Natural killer cell (primary cell): Measurements from ENCODE around the gene IL22RA2. TPM values are rescaled to one million over a fixed set of nuclear protein-coding genes. Genes with fewer than 3 reads are reported as not detected.
"Not testable (repeated sequence)": the region's sequence is repeated elsewhere in the genome, so short reads cannot be mapped to it uniquely, and the experiment has no call there.

Source experiments
- ATAC-seq, 3 donors: fragments of 150-1000 bp in 2 of 3; fragments of 200-7000 bp in 1 of 3; cut with Tn5 transposase; 1 replicate in 1 of 3; 2 replicates in 2 of 3; pipeline ENCODE4 v1.10.0; 2021; ENCODE audit warnings: mild to moderate bottlenecking in 2 of 3, moderate library complexity in 2 of 3
- DNase-seq, 2 donors: peaks; one replicate each; pipeline versions ENCODE4 v3.0.0 to v3.0.0-alpha.2; 2013 to 2021; ENCODE audit warnings: mixed read lengths in 1 of 2
- H3K27ac ChIP-seq: one replicate; pipeline ENCODE4 v1.5.1; 2013; ENCODE audit warnings: mild to moderate bottlenecking, low read length
- H3K27me3 ChIP-seq: one replicate; pipeline ENCODE4 v1.6.1; 2013; ENCODE audit warnings: low read length; ENCODE audit not compliant: control insufficient read depth, insufficient read depth
- H3K36me3 ChIP-seq: one replicate; pipeline ENCODE4 v1.6.1; 2013; ENCODE audit warnings: low read length; ENCODE audit not compliant: control insufficient read depth, insufficient read depth
- H3K4me1 ChIP-seq: one replicate; pipeline ENCODE4 v1.6.1; 2013; ENCODE audit warnings: low read length; ENCODE audit not compliant: control insufficient read depth, insufficient read depth
- H3K4me3 ChIP-seq: one replicate; pipeline ENCODE4 v1.5.1; 2013; ENCODE audit warnings: low read length
- H3K9me3 ChIP-seq: one replicate; pipeline ENCODE4 v1.6.1; 2013; ENCODE audit warnings: low read length; ENCODE audit not compliant: control insufficient read depth, insufficient read depth
- H3K27ac Mint-ChIP-seq, 2 donors: one replicate each; pipeline ENCODE4 v1.8.0; 2022; ENCODE audit warnings: mild to moderate bottlenecking in 2 of 2, mixed read lengths in 2 of 2, moderate library complexity in 1 of 2
- H3K27me3 Mint-ChIP-seq, 2 donors: one replicate each; pipeline ENCODE4 v1.8.0; 2022; ENCODE audit warnings: low read depth in 2 of 2, mixed read lengths in 2 of 2
- H3K36me3 Mint-ChIP-seq: one replicate; pipeline ENCODE4 v1.8.0; 2022; ENCODE audit warnings: mixed read lengths
- H3K4me1 Mint-ChIP-seq, 2 donors: one replicate each; pipeline ENCODE4 v1.8.0; 2022; ENCODE audit warnings: mixed read lengths in 2 of 2
- H3K4me3 Mint-ChIP-seq: one replicate; pipeline ENCODE4 v1.8.0; 2022; ENCODE audit warnings: mild to moderate bottlenecking, moderate library complexity, mixed read lengths
- H3K9me3 Mint-ChIP-seq, 2 donors: one replicate each; pipeline ENCODE4 v1.8.0; 2022; ENCODE audit warnings: mixed read lengths in 2 of 2
- CTCF ChIP-seq: fragments of 200-600 bp; IDR thresholded peaks from one replicate; pipeline ENCODE4 v1.8.0; 2022; ENCODE audit warnings: antibody characterized with exemption
- WGBS: methylation state at CpG from one replicate; pipeline ENCODE4 v1.1.7; 2013; ENCODE audit warnings: missing lambda C conversion rate; ENCODE audit not compliant: insufficient coverage; 5-methylcytosine and 5-hydroxymethylcytosine counted together
- intact Hi-C: fragments of 100-400 bp; cut with micrococcal nuclease; formaldehyde crosslinking; loops from one replicate; pipeline ENCODE4 v1.14.2; 2022
- total RNA-seq, 4 donors: library from RNA; stranded (reverse); fragments of 120-200 nt in 1 of 4; gene quantifications; one replicate each; pipeline versions ENCODE4 v1.2.3 to v1.2.4, GENCODE V29; 2013 to 2022

The IL22RA2 gene
- total RNA-seq, 3 donors from 2014 or later (not counting 1 experiment from before 2014, with no cell fraction given) = not detected

- no peak for ATAC-seq
- peaks cover 7% of the 10 kb centered on the region for H3K36me3 Mint-ChIP-seq
- no peaks in the 10 kb centered on the region for H3K9me3 Mint-ChIP-seq
- no peak for TF ChIP-seq CTCF
- H3K4me1 Mint-ChIP-seq = peaks cover 74 to 76% of the 10 kb centered on the region in 2 donors
- peaks cover under 1% of the 10 kb centered on the region for H3K36me3 ChIP-seq
- no peak for DNase-seq
- H3K4me1 ChIP-seq = peaks cover 47% of the 10 kb centered on the region
- H3K9me3 ChIP-seq = no peaks in the 10 kb centered on the region
- H3K4me3 Mint-ChIP-seq = peak overlapping the region; percentile 100
- no peaks in the 10 kb centered on the region for H3K27me3 Mint-ChIP-seq
- peak overlapping the region; percentile 93 for H3K27ac ChIP-seq
- intact Hi-C loops = loop anchor here (5.0 kb wide), 2 partner anchors 60 to 490 kb away; no protein-coding TSS in a partner anchor
- peak overlapping the region; percentile 99 for H3K27ac Mint-ChIP-seq
- H3K27me3 ChIP-seq = no peaks in the 10 kb centered on the region
- H3K4me3 ChIP-seq = peak overlapping the region; percentile 78
- WGBS = 66% methylated on average over 10 of the region's 12 CpGs
Observed at GRCh38 chr6:137216875-137217553, 43.6 kb upstream of the IL22RA2 start.

- ATAC-seq = no peak
- no peak overlapping the region for H3K4me3 ChIP-seq
- H3K4me1 Mint-ChIP-seq = peaks cover 84 to 85% of the 10 kb centered on the region in 2 donors
Observed at GRCh38 chr6:137216106-137216505, 42.7 kb upstream of the IL22RA2 start.

GRCh38 chr6:137215630-137216029 is 42.2 kb upstream of the IL22RA2 start:
- H3K27me3 ChIP-seq, H3K36me3 Mint-ChIP-seq, H3K9me3 ChIP-seq, H3K36me3 ChIP-seq, H3K27me3 Mint-ChIP-seq, H3K27ac ChIP-seq, H3K4me3 ChIP-seq, DNase-seq, H3K9me3 Mint-ChIP-seq, ATAC-seq: not testable (repeated sequence)
- H3K4me1 Mint-ChIP-seq = peaks cover 86 to 88% of the 10 kb centered on the region in 2 donors
- intact Hi-C loops = loop anchor here (5.0 kb wide), 2 partner anchors 58 to 492 kb away; no protein-coding TSS in a partner anchor
- H3K27ac Mint-ChIP-seq = peak overlapping the region in 1 of 2 donors; percentile 76
- peak overlapping the region; percentile 21 for H3K4me3 Mint-ChIP-seq
- H3K4me1 ChIP-seq = peaks cover 37% of the 10 kb centered on the region
- WGBS = 94% methylated on average over 3 of the region's 3 CpGs

More at GRCh38 chr6:137216106-137216505, 42.7 kb upstream of the IL22RA2 start:
- H3K9me3 ChIP-seq = no peaks in the 10 kb centered on the region
- Mint-ChIP-seq H3K36me3 (peaks cover 7% of the 10 kb centered on the region), H3K4me3 (peak overlapping the region; percentile 100), H3K27me3 (no peaks in the 10 kb centered on the region), H3K27ac (peak overlapping the region; percentile 99), H3K9me3 (no peaks in the 10 kb centered on the region)
- peaks cover 4% of the 10 kb centered on the region for H3K36me3 ChIP-seq
- TF ChIP-seq CTCF = no peak
- H3K4me1 ChIP-seq = peaks cover 41% of the 10 kb centered on the region
- H3K27ac ChIP-seq = no peak overlapping the region
- H3K27me3 ChIP-seq = no peaks in the 10 kb centered on the region
- intact Hi-C loops = loop anchor here (5.0 kb wide), 2 partner anchors 59 to 491 kb away; no protein-coding TSS in a partner anchor
- no peak for DNase-seq

- Histone ChIP-seq H3K4me1 (peaks cover 39% of the 10 kb centered on the region), H3K27ac (no peak overlapping the region), H3K4me3 (no peak overlapping the region), H3K9me3 (no peaks in the 10 kb centered on the region), H3K27me3 (no peaks in the 10 kb centered on the region), H3K36me3 (peaks cover 4% of the 10 kb centered on the region)
- H3K4me1 Mint-ChIP-seq = peaks cover 82 to 87% of the 10 kb centered on the region in 2 donors
- DNase-seq (no peak), ATAC-seq (no peak)
- intact Hi-C loops = loop anchor here (5.0 kb wide), 2 partner anchors 58 to 492 kb away; no protein-coding TSS in a partner anchor
- H3K4me3 Mint-ChIP-seq = no peak overlapping the region
- peaks cover 7% of the 10 kb centered on the region for H3K36me3 Mint-ChIP-seq
- WGBS = 100% methylated on average over 1 of the region's 3 CpGs
- TF ChIP-seq CTCF = no peak
- H3K9me3 Mint-ChIP-seq = no peaks in the 10 kb centered on the region
- peak overlapping the region; percentile 51 to 54 for H3K27ac Mint-ChIP-seq
- H3K27me3 Mint-ChIP-seq = no peaks in the 10 kb centered on the region
Observed at GRCh38 chr6:137214931-137215330, 41.5 kb upstream of the IL22RA2 start.
